Natural killer cell (primary cell): Measurements from ENCODE around the gene BMPR1A. TPM values are rescaled to one million over a fixed set of nuclear protein-coding genes. Genes with fewer than 3 reads are reported as not detected.
A peak's percentile ranks its signal among the peaks of the same experiment; 100 is the strongest.

Experiments
- ATAC-seq, 3 donors: fragments of 150-1000 bp in 2 of 3; fragments of 200-7000 bp in 1 of 3; cut with Tn5 transposase; 1 replicate in 1 of 3; 2 replicates in 2 of 3; pipeline ENCODE4 v1.10.0; 2021; ENCODE audit warnings: mild to moderate bottlenecking in 2 of 3, moderate library complexity in 2 of 3
- DNase-seq, 2 donors: peaks; one replicate each; pipeline versions ENCODE4 v3.0.0 to v3.0.0-alpha.2; 2013 to 2021; ENCODE audit warnings: mixed read lengths in 1 of 2
- H3K27ac ChIP-seq: one replicate; pipeline ENCODE4 v1.5.1; 2013; ENCODE audit warnings: mild to moderate bottlenecking, low read length
- H3K27me3 ChIP-seq: one replicate; pipeline ENCODE4 v1.6.1; 2013; ENCODE audit warnings: low read length; ENCODE audit not compliant: control insufficient read depth, insufficient read depth
- H3K36me3 ChIP-seq: one replicate; pipeline ENCODE4 v1.6.1; 2013; ENCODE audit warnings: low read length; ENCODE audit not compliant: control insufficient read depth, insufficient read depth
- H3K4me1 ChIP-seq: one replicate; pipeline ENCODE4 v1.6.1; 2013; ENCODE audit warnings: low read length; ENCODE audit not compliant: control insufficient read depth, insufficient read depth
- H3K4me3 ChIP-seq: one replicate; pipeline ENCODE4 v1.5.1; 2013; ENCODE audit warnings: low read length
- H3K9me3 ChIP-seq: one replicate; pipeline ENCODE4 v1.6.1; 2013; ENCODE audit warnings: low read length; ENCODE audit not compliant: control insufficient read depth, insufficient read depth
- H3K27ac Mint-ChIP-seq, 2 donors: one replicate each; pipeline ENCODE4 v1.8.0; 2022; ENCODE audit warnings: mild to moderate bottlenecking in 2 of 2, mixed read lengths in 2 of 2, moderate library complexity in 1 of 2
- H3K27me3 Mint-ChIP-seq, 2 donors: one replicate each; pipeline ENCODE4 v1.8.0; 2022; ENCODE audit warnings: low read depth in 2 of 2, mixed read lengths in 2 of 2
- H3K36me3 Mint-ChIP-seq: one replicate; pipeline ENCODE4 v1.8.0; 2022; ENCODE audit warnings: mixed read lengths
- H3K4me1 Mint-ChIP-seq, 2 donors: one replicate each; pipeline ENCODE4 v1.8.0; 2022; ENCODE audit warnings: mixed read lengths in 2 of 2
- H3K4me3 Mint-ChIP-seq: one replicate; pipeline ENCODE4 v1.8.0; 2022; ENCODE audit warnings: mild to moderate bottlenecking, moderate library complexity, mixed read lengths
- H3K9me3 Mint-ChIP-seq, 2 donors: one replicate each; pipeline ENCODE4 v1.8.0; 2022; ENCODE audit warnings: mixed read lengths in 2 of 2
- CTCF ChIP-seq: fragments of 200-600 bp; IDR thresholded peaks from one replicate; pipeline ENCODE4 v1.8.0; 2022; ENCODE audit warnings: antibody characterized with exemption
- WGBS: methylation state at CpG from one replicate; pipeline ENCODE4 v1.1.7; 2013; ENCODE audit warnings: missing lambda C conversion rate; ENCODE audit not compliant: insufficient coverage; 5-methylcytosine and 5-hydroxymethylcytosine counted together
- intact Hi-C: fragments of 100-400 bp; cut with micrococcal nuclease; formaldehyde crosslinking; loops from one replicate; pipeline ENCODE4 v1.14.2; 2022
- total RNA-seq, 4 donors: library from RNA; stranded (reverse); fragments of 120-200 nt in 1 of 4; gene quantifications; one replicate each; pipeline versions ENCODE4 v1.2.3 to v1.2.4, GENCODE V29; 2013 to 2022

The BMPR1A gene
- total RNA-seq, 3 donors from 2014 or later (not counting 1 experiment from before 2014, with no cell fraction given): 5.5 to 8.1 (median 7.7) TPM

- 100% methylated on average over 2 of the region's 2 CpGs for WGBS
- Mint-ChIP-seq H3K36me3 (no peaks in the 10 kb centered on the region), H3K4me1 (peaks cover under 1% of the 10 kb centered on the region in 2 donors), H3K27me3 (peaks cover under 1 to 3% of the 10 kb centered on the region in 2 donors), H3K9me3 (no peaks in the 10 kb centered on the region), H3K4me3 (no peak overlapping the region), H3K27ac (no peak overlapping the region)
- TF ChIP-seq CTCF: no peak
- no peak overlapping the region for H3K4me3 ChIP-seq
- no peaks in the 10 kb centered on the region for H3K9me3 ChIP-seq
- intact Hi-C loops: no loop called here
- DNase-seq (no peak), ATAC-seq (no peak)
- no peaks in the 10 kb centered on the region for H3K36me3 ChIP-seq
- H3K27me3 ChIP-seq: no peaks in the 10 kb centered on the region
- no peaks in the 10 kb centered on the region for H3K4me1 ChIP-seq
- H3K27ac ChIP-seq: no peak overlapping the region
Measured at GRCh38 chr10:86829472-86829871, 73.1 kb downstream of the BMPR1A start.

- H3K9me3 ChIP-seq: no peaks in the 10 kb centered on the region
- no peak for ATAC-seq
- intact Hi-C loops: no loop called here
- peaks cover 6% of the 10 kb centered on the region in 2 donors for H3K4me1 Mint-ChIP-seq
- no peak overlapping the region for H3K27ac Mint-ChIP-seq
- no peaks in the 10 kb centered on the region for H3K9me3 Mint-ChIP-seq
- no peak for TF ChIP-seq CTCF
- DNase-seq: no peak
- H3K4me3 ChIP-seq: no peak overlapping the region
- peaks cover 6% of the 10 kb centered on the region in 2 donors for H3K27me3 Mint-ChIP-seq
- H3K4me1 ChIP-seq: no peaks in the 10 kb centered on the region
- no peak overlapping the region for H3K27ac ChIP-seq
- H3K4me3 Mint-ChIP-seq: no peak overlapping the region
- WGBS: 88% methylated on average over 4 of the region's 4 CpGs
- H3K27me3 ChIP-seq: no peaks in the 10 kb centered on the region
- no peaks in the 10 kb centered on the region for H3K36me3 ChIP-seq
- no peaks in the 10 kb centered on the region for H3K36me3 Mint-ChIP-seq
Measured at GRCh38 chr10:86830043-86830591, 73.7 kb downstream of the BMPR1A start.

GRCh38 chr10:86833969-86834368 lies 77.5 kb downstream of the BMPR1A start:
- Mint-ChIP-seq H3K4me1 (peaks cover 15 to 18% of the 10 kb centered on the region in 2 donors), H3K36me3 (no peaks in the 10 kb centered on the region), H3K27me3 (peaks cover 6% of the 10 kb centered on the region in 2 donors), H3K4me3 (no peak overlapping the region), H3K27ac (no peak overlapping the region), H3K9me3 (no peaks in the 10 kb centered on the region)
- Histone ChIP-seq H3K4me1 (peaks cover 2% of the 10 kb centered on the region), H3K4me3 (no peak overlapping the region), H3K36me3 (no peaks in the 10 kb centered on the region), H3K27ac (no peak overlapping the region), H3K9me3 (no peaks in the 10 kb centered on the region), H3K27me3 (no peaks in the 10 kb centered on the region)
- intact Hi-C loops: no loop called here
- no peak for DNase-seq
- TF ChIP-seq CTCF: no peak
- ATAC-seq: no peak

GRCh38 chr10:86836044-86836443 lies 79.6 kb downstream of the BMPR1A start:
- Histone ChIP-seq H3K4me1 (peaks cover 2% of the 10 kb centered on the region), H3K36me3 (peaks cover 2% of the 10 kb centered on the region), H3K27me3 (no peaks in the 10 kb centered on the region), H3K27ac (no peak overlapping the region), H3K9me3 (no peaks in the 10 kb centered on the region), H3K4me3 (no peak overlapping the region)
- intact Hi-C loops: no loop called here
- WGBS: 40% methylated on average over 1 of the region's 1 CpG
- ATAC-seq (peak; percentile 68 to 81 (median 72)), DNase-seq (peak in 1 of 2 donors; percentile 4)
- H3K4me1 Mint-ChIP-seq: peaks cover 15 to 18% of the 10 kb centered on the region in 2 donors
- H3K4me3 Mint-ChIP-seq: peak overlapping the region; percentile 33
- TF ChIP-seq CTCF: no peak
- no peaks in the 10 kb centered on the region for H3K9me3 Mint-ChIP-seq
- no peak overlapping the region for H3K27ac Mint-ChIP-seq
- H3K27me3 Mint-ChIP-seq: peaks cover 6% of the 10 kb centered on the region in 2 donors
- H3K36me3 Mint-ChIP-seq: no peaks in the 10 kb centered on the region
